NCI-H2196 (cell line): Measurements from ENCODE around the gene TMEM63A.
"Not testable (repeated sequence)": the region's sequence is repeated elsewhere in the genome, so short reads cannot be mapped to it uniquely, and the experiment has no call there.

ENCODE experiments used
- DNase-seq: peaks from one replicate; lab custom pipeline; 2025; ENCODE audit not compliant: unreplicated experiment; lab: John Stamatoyannopoulos, UW

TMEM63A gene

GRCh38 chr1:225908773-225909172, 26.6 kb upstream of the TMEM63A start:
- DNase-seq: peak; percentile 62

- DNase-seq: no peak
Measured at GRCh38 chr1:225908013-225908640, 25.9 kb upstream of the TMEM63A start.

- no peak for DNase-seq
Measured at GRCh38 chr1:225907341-225907740, 25.2 kb upstream of the TMEM63A start.

GRCh38 chr1:225906467-225906866, 24.3 kb upstream of the TMEM63A start:
- DNase-seq: no peak

GRCh38 chr1:225903623-225904022, 21.4 kb upstream of the TMEM63A start:
- DNase-seq: no peak

GRCh38 chr1:225899044-225899925, 17.1 kb upstream of the TMEM63A start:
- peak; percentile 39 for DNase-seq

GRCh38 chr1:225897595-225898514, 15.7 kb upstream of the TMEM63A start:
- peak; percentile 53 for DNase-seq

GRCh38 chr1:225896937-225897549, 14.9 kb upstream of the TMEM63A start:
- peak; percentile 59 for DNase-seq

GRCh38 chr1:225896494-225896893, 14.3 kb upstream of the TMEM63A start:
- no peak for DNase-seq

- DNase-seq: no peak
Measured at GRCh38 chr1:225892307-225892706, 10.1 kb upstream of the TMEM63A start.

- no peak for DNase-seq
Measured at GRCh38 chr1:225891229-225891972, 9.2 kb upstream of the TMEM63A start.

- DNase-seq: no peak
Measured at GRCh38 chr1:225890346-225891228, 8.4 kb upstream of the TMEM63A start.

- DNase-seq: no peak
Measured at GRCh38 chr1:225889743-225890142, 7.6 kb upstream of the TMEM63A start.

- DNase-seq: no peak
Measured at GRCh38 chr1:225888898-225889601, 6.9 kb upstream of the TMEM63A start, which contains the start of gene LEFTY1. Gene LEFTY1 (minus strand): TSS chr1:225889146. CDS start chr1:225889066, 80 bp downstream.

GRCh38 chr1:225888289-225888897, 6.2 kb upstream of the TMEM63A start:
- DNase-seq: no peak

GRCh38 chr1:225887554-225888288, 5.5 kb upstream of the TMEM63A start:
- not testable (repeated sequence) for DNase-seq

GRCh38 chr1:225887030-225887314, 4.8 kb upstream of the TMEM63A start:
- DNase-seq: no peak
